ENCODE data around the gene OTOG. TPM values are rescaled to one million over a fixed set of nuclear protein-coding genes. Genes with fewer than 3 reads are reported as not detected.

Gene OTOG
- total RNA-seq, 2 experiments from 2014 or later = not detected

DNA sequence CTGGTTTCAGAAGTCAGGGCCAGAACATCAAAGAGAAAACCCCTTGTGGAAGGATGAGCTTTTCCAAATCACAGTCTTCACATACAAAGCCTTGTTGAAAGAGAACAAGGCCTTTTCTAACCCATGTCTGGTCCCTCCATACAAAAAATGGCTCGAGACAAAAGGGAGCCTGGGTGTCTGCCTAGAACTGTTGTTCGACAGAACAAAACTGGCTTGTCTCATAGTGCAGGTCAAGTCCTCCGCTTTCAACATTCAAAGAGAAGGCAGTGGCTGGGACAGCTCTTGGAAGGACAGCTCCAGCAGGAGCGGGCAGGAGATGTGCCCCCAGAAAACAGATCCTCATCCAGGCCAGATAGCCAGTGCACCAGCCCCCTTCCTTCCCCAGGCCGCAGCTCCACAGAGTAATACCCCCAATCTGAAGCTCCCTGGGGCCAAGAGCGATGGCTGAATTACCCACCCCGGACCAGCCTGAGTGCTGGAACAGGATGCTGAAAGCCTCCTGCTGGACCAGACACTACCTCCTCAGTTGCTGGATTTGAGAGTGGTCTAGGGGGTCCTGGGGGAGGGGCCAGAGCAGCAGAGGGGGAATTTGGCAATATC is 30.4 kb upstream of the OTOG start:
- no peak for ATAC-seq (ENCODE audit: poor library complexity)
- no peaks in the 10 kb centered on the region for H3K9me3 Mint-ChIP-seq
- POLR2A ChIA-PET = no interaction called here
- CTCF ChIA-PET = no interaction called here
- Histone ChIP-seq H3K4me1 (ENCODE audit: insufficient read depth, low read length) (no peaks in the 10 kb centered on the region), H3K36me3 (ENCODE audit: insufficient read depth, low read length) (no peaks in the 10 kb centered on the region), H3K27ac (ENCODE audit: low read depth in 1 of 2, low read length in 2 of 2) (no peak overlapping the region), H3K4me3 (ENCODE audit: low read length) (no peak overlapping the region), H3K27me3 (ENCODE audit: control insufficient read depth in 1 of 2, insufficient read depth in 2 of 2, low read length in 2 of 2) (peaks cover 2 to 4% of the 10 kb centered on the region in 2 experiments), H3K9me3 (ENCODE audit: control insufficient read depth in 1 of 2, insufficient read depth in 1 of 2, low read length in 2 of 2) (no peaks in the 10 kb centered on the region)
- no peaks in the 10 kb centered on the region for H3K36me3 Mint-ChIP-seq (ENCODE audit: low read depth)
- TF ChIP-seq CTCF (IDR thresholded peaks at IDR 0.05) = no peak
- no peaks in the 10 kb centered on the region for H3K27me3 Mint-ChIP-seq
- intact Hi-C loops (cut with DNase I, micrococcal nuclease) = no loop called here
- no peak for DNase-seq
- H3K4me3 Mint-ChIP-seq = no peak overlapping the region
- no peak overlapping the region for H3K27ac Mint-ChIP-seq
- H3K4me1 Mint-ChIP-seq (ENCODE audit: low read depth) = no peaks in the 10 kb centered on the region

GRCh38 chr11:17517186-17517585 is 29.9 kb upstream of the OTOG start:
- Histone ChIP-seq H3K4me3 (ENCODE audit: low read length) (no peak overlapping the region), H3K4me1 (ENCODE audit: insufficient read depth, low read length) (no peaks in the 10 kb centered on the region), H3K9me3 (ENCODE audit: control insufficient read depth in 1 of 2, insufficient read depth in 1 of 2, low read length in 2 of 2) (no peaks in the 10 kb centered on the region), H3K36me3 (ENCODE audit: insufficient read depth, low read length) (no peaks in the 10 kb centered on the region), H3K27me3 (ENCODE audit: control insufficient read depth in 1 of 2, insufficient read depth in 2 of 2, low read length in 2 of 2) (peaks cover 2 to 4% of the 10 kb centered on the region in 2 experiments), H3K27ac (ENCODE audit: low read depth in 1 of 2, low read length in 2 of 2) (no peak overlapping the region)
- ATAC-seq (ENCODE audit: poor library complexity) (no peak), DNase-seq (no peak)
- ChIA-PET CTCF (no interaction called here), POLR2A (no interaction called here)
- H3K36me3 Mint-ChIP-seq (ENCODE audit: low read depth) = no peaks in the 10 kb centered on the region
- H3K27me3 Mint-ChIP-seq = no peaks in the 10 kb centered on the region
- no peaks in the 10 kb centered on the region for H3K4me1 Mint-ChIP-seq (ENCODE audit: low read depth)
- intact Hi-C loops (cut with DNase I, micrococcal nuclease) = no loop called here
- TF ChIP-seq CTCF (IDR thresholded peaks at IDR 0.05) = no peak
- no peak overlapping the region for H3K4me3 Mint-ChIP-seq
- no peaks in the 10 kb centered on the region for H3K9me3 Mint-ChIP-seq
- H3K27ac Mint-ChIP-seq = no peak overlapping the region

GRCh38 chr11:17518366-17518765 is 28.7 kb upstream of the OTOG start:
- POLR2A ChIA-PET = no interaction called here

More at GRCh38 chr11:17518366-17518765, 28.7 kb upstream of the OTOG start:
- H3K4me1 ChIP-seq (ENCODE audit: insufficient read depth, low read length) = no peaks in the 10 kb centered on the region
- ATAC-seq (ENCODE audit: poor library complexity) (no peak), DNase-seq (no peak)
- CTCF ChIA-PET = no interaction called here
- H3K36me3 Mint-ChIP-seq (ENCODE audit: low read depth) = no peaks in the 10 kb centered on the region
- no peaks in the 10 kb centered on the region for H3K4me1 Mint-ChIP-seq (ENCODE audit: low read depth)
- no peak overlapping the region for H3K27ac ChIP-seq (ENCODE audit: low read depth in 1 of 2, low read length in 2 of 2)
- peaks cover 2 to 4% of the 10 kb centered on the region in 2 experiments for H3K27me3 ChIP-seq (ENCODE audit: control insufficient read depth in 1 of 2, insufficient read depth in 2 of 2, low read length in 2 of 2)
- no peak overlapping the region for H3K4me3 Mint-ChIP-seq
- no peak overlapping the region for H3K4me3 ChIP-seq (ENCODE audit: low read length)
- H3K9me3 ChIP-seq (ENCODE audit: control insufficient read depth in 1 of 2, insufficient read depth in 1 of 2, low read length in 2 of 2) = no peaks in the 10 kb centered on the region
- TF ChIP-seq CTCF (IDR thresholded peaks at IDR 0.05) = no peak
- H3K36me3 ChIP-seq (ENCODE audit: insufficient read depth, low read length) = no peaks in the 10 kb centered on the region
- no peaks in the 10 kb centered on the region for H3K9me3 Mint-ChIP-seq
- no peak overlapping the region for H3K27ac Mint-ChIP-seq
- no peaks in the 10 kb centered on the region for H3K27me3 Mint-ChIP-seq
- intact Hi-C loops (cut with DNase I, micrococcal nuclease) = no loop called here
